Subcutaneous abdominal adipose tissue (tissue), 5 donors: ENCODE data around the gene OR2V2.
"Not testable (repeated sequence)": the region's sequence is repeated elsewhere in the genome, so short reads cannot be mapped to it uniquely, and the experiment has no call there.

Source experiments
- H3K27ac ChIP-seq: one replicate; pipeline ENCODE4 v1.7.0; 2013; ENCODE audit warnings: low read depth, mild to moderate bottlenecking, inconsistent platforms, low read length, moderate library complexity
- H3K27me3 ChIP-seq, 5 donors: one replicate each; pipeline ENCODE4 v1.7.0; 2013; ENCODE audit warnings: low read length in 5 of 5, inconsistent platforms in 1 of 5; ENCODE audit not compliant: control insufficient read depth in 5 of 5, insufficient read depth in 4 of 5
- H3K36me3 ChIP-seq, 5 donors: one replicate each; pipeline ENCODE4 v1.7.0; 2013; ENCODE audit warnings: low read length in 5 of 5; ENCODE audit not compliant: control insufficient read depth in 5 of 5, insufficient read depth in 5 of 5
- H3K4me1 ChIP-seq, 5 donors: one replicate each; pipeline ENCODE4 v1.7.0; 2013; ENCODE audit warnings: low read length in 5 of 5, mild to moderate bottlenecking in 3 of 5, moderate library complexity in 1 of 5; ENCODE audit not compliant: control insufficient read depth in 5 of 5, insufficient read depth in 5 of 5
- H3K4me3 ChIP-seq, 5 donors: one replicate each; pipeline ENCODE4 v1.7.0; 2013; ENCODE audit warnings: low read length in 5 of 5, low read depth in 1 of 5
- H3K9ac ChIP-seq, 5 donors: one replicate each; pipeline ENCODE4 v1.7.0; 2013; ENCODE audit warnings: low read length in 5 of 5, mild to moderate bottlenecking in 4 of 5, moderate library complexity in 3 of 5
- H3K9me3 ChIP-seq, 5 donors: one replicate each; pipeline ENCODE4 v1.7.0; 2013; ENCODE audit warnings: low read length in 5 of 5; ENCODE audit not compliant: control insufficient read depth in 5 of 5
- donor health status: healthy.
- donor health status: healthy.
- donor health status: healthy.
- donor health status: healthy.
- donor health status: healthy.

The OR2V2 gene

DNA sequence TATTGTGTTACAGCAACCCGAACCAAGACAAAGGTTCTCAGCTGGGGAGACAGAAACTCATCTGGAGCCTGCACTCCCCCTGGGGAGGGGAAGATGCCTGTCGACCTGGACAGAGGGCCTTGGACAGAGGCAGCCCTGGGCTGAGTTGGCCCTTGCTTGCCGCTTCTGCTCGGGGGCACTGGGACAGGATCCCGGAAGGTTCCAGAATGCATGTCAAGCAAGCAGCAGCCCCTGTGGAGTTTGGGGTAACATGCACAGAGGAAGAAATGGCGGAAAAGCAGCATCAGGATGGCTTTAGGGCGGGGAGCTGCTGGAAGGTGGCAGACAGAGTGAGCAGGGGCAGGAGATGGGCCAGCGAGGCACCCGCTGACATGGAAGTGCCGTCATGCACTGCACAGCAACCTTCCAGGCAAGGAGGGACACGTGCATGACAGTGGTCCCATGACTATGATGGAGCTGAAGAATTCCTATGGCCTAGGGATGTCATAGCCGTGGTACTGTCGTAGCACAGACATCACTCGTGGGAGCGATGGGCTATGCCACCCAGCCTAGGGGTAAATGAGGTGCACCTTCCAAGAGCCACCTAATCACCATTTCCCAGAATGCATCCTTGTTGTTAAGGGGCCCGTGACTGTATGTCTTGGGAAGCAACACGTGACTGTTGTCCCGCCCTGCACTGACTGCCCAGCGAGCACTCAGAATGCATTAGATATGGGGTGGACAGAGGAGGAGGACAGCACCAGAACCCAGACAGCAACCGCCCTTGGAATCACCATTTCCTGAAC is 42.6 kb upstream of the OR2V2 start:
- not testable (repeated sequence) for H3K36me3 ChIP-seq, H3K4me3 ChIP-seq, H3K27ac ChIP-seq, H3K9ac ChIP-seq, H3K9me3 ChIP-seq
- Histone ChIP-seq H3K27me3 (peaks cover 20 to 42% (median 35%) of the 10 kb centered on the region in 5 donors), H3K4me1 (peaks cover 0 to 14% (median 5%) of the 10 kb centered on the region in 5 donors)

- no peaks in the 10 kb centered on the region for H3K9me3 ChIP-seq
- H3K9ac ChIP-seq, result no peak overlapping the region
- H3K27me3 ChIP-seq, result peaks cover 15 to 42% (median 33%) of the 10 kb centered on the region in 5 donors
- peaks cover 0 to 8% (median under 1%) of the 10 kb centered on the region in 5 donors for H3K4me1 ChIP-seq
- H3K27ac ChIP-seq, result no peak overlapping the region
- no peaks in the 10 kb centered on the region for H3K36me3 ChIP-seq
- H3K4me3 ChIP-seq, result no peak overlapping the region
These were observed 41.9 kb upstream of the OR2V2 start for GRCh38 chr5:181105391-181106025.

- peaks cover 20 to 52% (median 43%) of the 10 kb centered on the region in 5 donors for H3K27me3 ChIP-seq
- H3K4me3 ChIP-seq, result no peak overlapping the region
- H3K9ac ChIP-seq, result no peak overlapping the region
- H3K9me3 ChIP-seq, result no peaks in the 10 kb centered on the region
- no peaks in the 10 kb centered on the region for H3K36me3 ChIP-seq
- no peak overlapping the region for H3K27ac ChIP-seq
- H3K4me1 ChIP-seq, result peaks cover 0 to 8% (median 0%) of the 10 kb centered on the region in 5 donors
These were observed 39.7 kb upstream of the OR2V2 start for GRCh38 chr5:181107699-181108098.

DNA sequence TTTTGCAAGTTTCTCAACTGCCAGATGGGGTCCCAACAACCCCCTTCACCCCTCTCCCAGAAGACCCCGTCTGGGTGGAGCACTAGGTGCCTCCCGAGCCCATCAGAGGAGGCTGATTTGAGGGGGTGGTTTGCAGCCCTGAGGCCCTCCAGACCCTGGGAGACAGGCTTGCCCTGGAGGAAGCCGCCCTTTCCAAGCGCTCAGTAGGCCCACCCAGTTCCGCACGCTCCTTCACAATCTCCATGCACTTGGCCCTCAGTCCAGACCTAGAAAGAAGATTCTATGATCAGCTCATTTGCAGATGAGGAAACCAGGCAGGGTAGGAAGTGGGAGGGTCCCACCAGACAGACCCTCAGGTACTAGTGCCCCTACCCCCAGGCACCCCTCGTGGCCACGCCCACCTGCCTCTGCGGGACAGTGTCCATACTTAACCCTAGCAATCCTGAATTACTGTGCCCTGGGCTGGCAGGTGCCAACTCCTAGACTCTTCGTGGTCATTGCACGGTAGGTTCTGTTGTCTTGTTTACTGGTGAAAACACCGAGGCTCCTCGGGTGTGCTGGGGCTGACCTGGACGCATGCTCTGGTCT is 38.7 kb upstream of the OR2V2 start:
- Histone ChIP-seq H3K27ac (no peak overlapping the region), H3K36me3 (no peaks in the 10 kb centered on the region), H3K4me3 (no peak overlapping the region), H3K9me3 (no peaks in the 10 kb centered on the region), H3K4me1 (peaks cover 0 to 8% (median 0%) of the 10 kb centered on the region in 5 donors), H3K9ac (no peak overlapping the region), H3K27me3 (peaks cover 20 to 52% (median 46%) of the 10 kb centered on the region in 5 donors)

DNA sequence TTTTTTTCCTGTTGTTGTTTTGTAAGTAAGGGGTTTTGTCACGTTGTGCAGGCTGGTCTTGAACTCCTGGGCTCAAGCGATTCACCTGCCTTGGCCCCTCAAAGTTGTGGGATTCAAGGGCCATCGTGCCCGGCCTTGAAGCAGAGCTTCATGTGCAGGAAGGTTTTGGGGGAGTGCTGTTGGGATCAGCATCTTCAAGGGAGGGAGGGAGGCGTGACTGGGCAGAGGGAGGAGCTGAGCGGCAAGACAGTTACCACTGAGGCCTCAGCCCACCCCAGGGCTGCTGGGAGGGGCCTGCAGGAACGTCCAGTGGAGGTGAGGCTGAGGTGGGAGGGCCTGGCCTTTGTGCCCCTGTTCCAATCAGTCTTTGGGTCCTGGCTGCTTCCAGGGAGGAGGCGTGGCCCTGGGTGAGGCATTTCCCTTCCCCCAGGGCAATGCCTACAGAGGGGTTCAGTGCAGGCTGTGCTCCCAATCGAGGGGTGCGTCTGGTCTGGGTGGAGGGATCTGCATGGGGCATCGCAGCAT is 37.8 kb upstream of the OR2V2 start:
- Histone ChIP-seq H3K4me1 (peaks cover 0 to 2% (median 0%) of the 10 kb centered on the region in 5 donors), H3K4me3 (no peak overlapping the region), H3K27me3 (peaks cover 22 to 57% (median 49%) of the 10 kb centered on the region in 5 donors), H3K27ac (no peak overlapping the region), H3K9me3 (peaks cover 0 to 3% (median 0%) of the 10 kb centered on the region in 5 donors), H3K36me3 (no peaks in the 10 kb centered on the region), H3K9ac (no peak overlapping the region)

DNA sequence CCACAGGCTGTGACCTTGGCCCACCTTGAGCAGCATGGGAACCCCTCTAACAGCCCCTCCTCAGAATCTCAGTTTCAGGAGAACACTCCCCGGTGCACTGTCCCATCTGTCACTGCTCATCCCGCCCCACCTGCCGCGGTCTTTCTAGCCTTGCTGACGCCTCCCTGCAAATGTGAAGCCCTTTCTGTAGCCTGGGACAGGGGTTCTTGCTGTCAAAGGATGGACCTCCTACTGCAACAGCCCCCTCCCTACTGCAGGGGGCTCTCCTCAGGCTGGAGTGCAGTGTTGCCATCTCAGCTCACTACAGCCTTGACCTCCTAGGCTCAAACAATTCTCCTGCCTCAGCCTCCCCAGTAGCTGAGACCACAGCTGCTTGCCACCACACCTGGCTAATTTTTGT is 36.4 kb upstream of the OR2V2 start:
- no peak overlapping the region for H3K9ac ChIP-seq
- H3K27me3 ChIP-seq, result peaks cover 28 to 69% (median 57%) of the 10 kb centered on the region in 5 donors
- H3K36me3 ChIP-seq, result no peaks in the 10 kb centered on the region
- no peak overlapping the region for H3K4me3 ChIP-seq
- H3K27ac ChIP-seq, result no peak overlapping the region
- H3K9me3 ChIP-seq, result peaks cover 0 to 3% (median 0%) of the 10 kb centered on the region in 5 donors
- H3K4me1 ChIP-seq, result peaks cover 0 to 8% (median 0%) of the 10 kb centered on the region in 5 donors

DNA sequence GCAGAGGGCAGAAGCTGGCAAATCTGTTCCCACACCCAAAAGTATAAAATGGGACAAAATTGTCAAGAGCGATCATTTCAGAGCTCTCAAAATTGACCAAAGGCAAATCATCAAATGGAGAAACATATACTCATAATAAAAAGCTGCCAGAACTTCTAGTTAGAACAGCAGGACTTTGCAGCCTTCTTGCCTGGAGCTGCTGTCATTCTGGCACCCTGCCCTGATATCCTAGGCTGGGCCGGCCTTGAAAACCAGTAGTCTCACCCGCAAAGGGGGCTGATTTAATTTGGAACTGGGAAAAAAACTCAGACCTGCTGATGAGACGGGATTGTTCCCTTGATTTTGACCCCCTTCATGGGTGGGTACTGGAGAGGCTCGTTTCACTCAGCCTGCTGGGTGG is 34.9 kb upstream of the OR2V2 start:
- H3K9ac ChIP-seq, result no peak overlapping the region
- peaks cover 0 to 8% (median 0%) of the 10 kb centered on the region in 5 donors for H3K4me1 ChIP-seq
- peaks cover 19 to 72% (median 53%) of the 10 kb centered on the region in 5 donors for H3K27me3 ChIP-seq

DNA sequence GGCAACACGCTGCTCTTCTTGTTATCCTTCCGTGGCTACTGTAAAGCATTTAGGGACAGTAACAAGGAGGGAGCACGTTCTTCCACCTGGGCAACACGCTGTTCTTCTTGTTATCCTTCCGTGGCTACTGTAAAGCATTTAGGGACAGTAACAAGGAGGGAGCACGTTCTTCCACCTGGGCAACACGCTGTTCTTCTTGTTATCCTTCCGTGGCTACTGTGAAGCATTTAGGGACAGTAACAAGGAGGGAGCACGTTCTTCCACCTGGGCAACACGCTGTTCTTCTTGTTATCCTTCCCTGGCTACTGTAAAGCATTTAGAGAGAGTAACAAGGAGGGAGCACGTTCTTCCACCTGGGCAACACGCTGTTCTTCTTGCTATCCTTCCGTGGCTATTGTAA is 33.8 kb upstream of the OR2V2 start:
- peaks cover 23 to 74% (median 46%) of the 10 kb centered on the region in 5 donors for H3K27me3 ChIP-seq
- H3K9me3 ChIP-seq, H3K4me3 ChIP-seq: not testable (repeated sequence)

More for the DNA sequence above, 34.9 kb upstream of the OR2V2 start:
- Histone ChIP-seq H3K27ac (no peak overlapping the region), H3K36me3 (no peaks in the 10 kb centered on the region), H3K4me3 (no peak overlapping the region), H3K9me3 (peaks cover 0 to 3% (median 0%) of the 10 kb centered on the region in 5 donors)

GRCh38 chr5:181114284-181114843 is 33.0 kb upstream of the OR2V2 start:
- H3K4me3 ChIP-seq, result no peak overlapping the region
- H3K4me1 ChIP-seq, result peaks cover 0 to 8% (median 0%) of the 10 kb centered on the region in 5 donors
- peaks cover 0 to 3% (median 0%) of the 10 kb centered on the region in 5 donors for H3K9me3 ChIP-seq
- H3K9ac ChIP-seq, result no peak overlapping the region
- H3K36me3 ChIP-seq, result no peaks in the 10 kb centered on the region
- H3K27me3 ChIP-seq, result peaks cover 19 to 74% (median 45%) of the 10 kb centered on the region in 5 donors
- no peak overlapping the region for H3K27ac ChIP-seq

More for the DNA sequence above, 33.8 kb upstream of the OR2V2 start:
- H3K27ac ChIP-seq, H3K36me3 ChIP-seq, H3K4me1 ChIP-seq, H3K9ac ChIP-seq: not testable (repeated sequence)
